ENCODE data around the gene CNOT3. TPM values are rescaled to one million over a fixed set of nuclear protein-coding genes. Genes with fewer than 3 reads are reported as not detected.
"Not testable (repeated sequence)": the region's sequence is repeated elsewhere in the genome, so short reads cannot be mapped to it uniquely, and the experiment has no call there.

CNOT3 gene
- total RNA-seq, 1 donor from 2014 or later, result 38.1 TPM

DNA sequence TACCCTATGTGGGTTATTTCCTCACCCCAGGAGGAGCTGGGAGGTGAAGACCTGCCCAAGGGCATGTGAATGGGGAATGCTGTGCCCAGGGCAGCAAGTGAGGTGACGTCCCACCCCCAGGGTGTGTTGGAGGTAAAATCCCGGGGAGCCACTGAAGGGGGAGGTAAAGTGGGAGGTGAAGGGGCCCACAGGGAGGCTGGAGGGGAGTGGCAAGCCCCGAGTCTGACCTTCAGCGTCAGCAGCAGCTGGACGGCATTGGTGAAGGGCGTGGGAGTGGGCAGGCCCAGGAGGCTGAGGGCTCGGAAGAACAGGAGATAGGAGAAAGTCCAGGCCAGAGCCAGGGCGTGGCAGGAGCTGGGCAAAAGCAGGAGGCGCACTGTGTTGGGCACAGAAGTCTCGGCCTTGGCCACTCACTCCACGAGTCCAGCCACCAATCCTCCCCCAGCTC is 49.4 kb downstream of the CNOT3 start:
- intact Hi-C loops (cut with DNase I), result no loop called here
- ATAC-seq (no peak), DNase-seq (ENCODE audit: low spot score) (no peak)

DNA sequence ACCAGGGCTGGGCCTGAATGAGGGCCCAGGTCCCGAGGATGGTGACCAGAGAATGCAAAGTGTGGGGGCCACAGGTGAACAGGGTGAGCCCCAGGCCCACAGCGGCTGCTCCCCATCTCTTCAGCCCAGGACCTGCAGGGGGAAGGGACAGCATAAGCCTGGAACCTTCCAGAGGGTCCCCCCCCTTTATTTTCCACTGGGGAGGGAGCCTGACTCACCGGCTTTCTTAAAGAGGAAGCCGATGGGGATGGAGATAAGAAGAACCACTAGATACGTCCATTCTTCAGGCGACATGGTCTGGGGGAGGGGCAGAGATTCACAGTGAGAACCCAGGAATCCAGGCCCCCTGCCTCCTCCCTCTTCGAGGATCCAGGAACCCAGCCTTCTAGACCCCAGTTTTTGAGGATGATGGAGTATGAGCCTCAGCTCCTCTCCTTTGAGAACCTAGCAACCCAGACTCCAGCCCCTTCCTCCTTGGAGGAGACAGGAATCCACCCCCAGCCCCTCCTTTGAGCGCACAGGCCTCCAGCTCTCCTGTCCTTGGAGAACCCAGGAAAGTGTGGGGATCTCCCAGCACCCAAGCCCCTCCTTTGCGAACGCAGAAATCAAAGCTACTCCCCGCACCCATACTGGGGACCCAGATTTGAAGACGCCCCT is 50.8 kb downstream of the CNOT3 start:
- DNase-seq (ENCODE audit: low spot score), result no peak
- ATAC-seq, result no peak
- intact Hi-C loops (cut with DNase I), result no loop called here

DNA sequence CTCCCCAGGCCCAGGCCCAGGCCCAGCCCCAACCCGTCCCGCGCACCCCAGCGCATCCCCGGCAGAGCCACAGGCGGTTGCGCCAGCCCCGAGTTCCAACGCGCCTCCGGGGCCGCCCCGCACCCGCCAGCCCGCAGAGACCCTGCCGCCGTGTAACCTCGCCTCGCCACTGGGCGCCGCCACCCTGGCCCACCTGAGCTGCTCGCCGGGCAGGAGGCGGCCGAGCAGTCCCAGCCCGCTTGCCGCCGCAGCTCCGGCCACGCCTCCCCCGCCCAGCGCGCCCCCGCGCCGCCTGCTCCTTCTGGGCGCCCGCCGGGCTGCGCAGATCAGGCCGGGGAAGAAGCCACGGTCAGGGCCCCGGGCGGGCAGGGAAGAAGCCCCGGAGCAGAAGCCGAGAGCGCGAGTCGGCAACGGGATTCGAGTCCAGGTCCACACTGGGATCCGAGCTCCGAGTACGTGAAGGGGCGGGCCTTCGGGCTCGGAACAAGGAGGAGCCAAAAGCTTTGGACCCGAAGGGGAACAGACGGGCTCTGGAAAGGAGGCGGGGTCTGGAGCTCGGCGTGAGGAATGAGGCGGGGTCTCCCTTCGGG is 51.7 kb downstream of the CNOT3 start, which contains the start of gene MBOAT7:
Gene MBOAT7 (minus strand): TSS at position 436 of the 590 bp plus-strand sequence. CDS start 1,072 bp downstream, outside the sequence.
- intact Hi-C loops (cut with DNase I), result no loop called here
- no peak for DNase-seq (ENCODE audit: low spot score)
- no peak for ATAC-seq

GRCh38 chr19:54189735-54190502 is 52.4 kb downstream of the CNOT3 start:
- intact Hi-C loops (cut with DNase I), result no loop called here
- ATAC-seq (peak; percentile 88), DNase-seq (ENCODE audit: low spot score) (peak; percentile 100)

DNA sequence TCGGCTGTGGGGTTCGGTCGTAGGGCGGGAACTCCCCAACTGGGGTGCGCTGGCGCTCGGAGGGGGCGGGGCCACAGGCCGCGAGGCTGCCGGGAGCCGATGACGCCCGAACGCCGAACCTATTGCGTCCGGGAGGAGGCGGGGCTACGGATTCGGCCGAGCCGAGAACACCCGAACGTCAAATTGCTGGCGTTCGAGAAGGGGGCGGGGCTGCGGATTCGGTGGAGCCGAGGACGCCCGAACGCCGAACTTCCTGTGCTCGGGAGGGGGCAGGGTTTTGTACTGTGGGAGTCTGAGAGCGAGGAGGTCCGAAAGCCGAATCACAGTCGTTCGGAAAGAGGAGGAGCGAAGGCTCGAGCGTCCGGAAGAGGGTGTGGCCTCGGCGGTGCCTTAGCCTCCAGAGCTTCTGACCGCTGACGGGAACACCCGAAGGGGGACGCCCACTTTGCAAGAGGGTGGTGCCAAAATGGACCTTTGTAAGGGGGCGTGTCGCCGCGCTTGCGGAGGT is 53.0 kb downstream of the CNOT3 start:
- ATAC-seq (peak; percentile 87), DNase-seq (ENCODE audit: low spot score) (peak; percentile 100)
- intact Hi-C loops (cut with DNase I), result no loop called here

DNA sequence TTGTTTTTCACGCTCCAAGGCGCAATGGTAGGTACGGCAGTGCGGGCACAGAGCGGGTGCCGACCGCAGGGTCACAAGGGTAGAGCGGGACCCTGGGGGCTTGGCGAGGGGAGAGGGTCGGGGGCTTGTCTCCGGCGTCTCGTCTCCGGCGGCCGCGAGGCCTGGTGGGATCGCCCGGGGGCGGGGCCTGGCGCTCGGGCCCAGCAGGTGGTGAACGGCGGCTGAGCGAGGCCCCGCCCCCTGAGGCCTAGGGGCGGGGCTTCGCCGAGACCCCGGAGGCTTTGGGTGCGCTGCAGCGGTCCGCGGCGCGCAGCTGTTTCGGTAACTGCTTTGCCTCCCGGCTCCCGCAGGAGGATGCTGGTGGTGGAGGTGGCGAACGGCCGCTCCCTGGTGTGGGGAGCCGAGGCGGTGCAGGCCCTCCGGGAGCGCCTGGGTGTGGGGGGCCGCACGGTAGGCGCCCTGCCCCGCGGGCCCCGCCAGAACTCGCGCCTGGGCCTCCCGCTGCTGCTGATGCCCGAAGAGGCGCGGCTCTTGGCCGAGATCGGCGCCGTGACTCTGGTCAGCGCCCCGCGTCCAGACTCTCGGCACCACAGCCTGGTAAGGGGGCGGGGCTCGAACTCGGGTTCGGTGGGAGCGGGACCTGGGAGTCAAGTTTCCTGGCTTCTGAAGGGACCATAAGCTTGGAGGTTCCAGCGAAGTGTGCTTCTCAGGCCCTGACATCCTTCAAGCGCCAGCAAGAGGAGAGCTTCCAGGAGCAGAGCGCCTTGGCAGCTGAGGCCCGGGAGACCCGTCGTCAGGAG is 53.6 kb downstream of the CNOT3 start, which contains the start of gene TSEN34:
Gene TSEN34 (plus strand): TSS at position 298 of the 800 bp plus-strand sequence. CDS start 57 bp downstream, at position 355.
- DNase-seq (ENCODE audit: low spot score), result peak; percentile 82
- intact Hi-C loops (cut with DNase I), result no loop called here
- peak; percentile 25 for ATAC-seq

DNA sequence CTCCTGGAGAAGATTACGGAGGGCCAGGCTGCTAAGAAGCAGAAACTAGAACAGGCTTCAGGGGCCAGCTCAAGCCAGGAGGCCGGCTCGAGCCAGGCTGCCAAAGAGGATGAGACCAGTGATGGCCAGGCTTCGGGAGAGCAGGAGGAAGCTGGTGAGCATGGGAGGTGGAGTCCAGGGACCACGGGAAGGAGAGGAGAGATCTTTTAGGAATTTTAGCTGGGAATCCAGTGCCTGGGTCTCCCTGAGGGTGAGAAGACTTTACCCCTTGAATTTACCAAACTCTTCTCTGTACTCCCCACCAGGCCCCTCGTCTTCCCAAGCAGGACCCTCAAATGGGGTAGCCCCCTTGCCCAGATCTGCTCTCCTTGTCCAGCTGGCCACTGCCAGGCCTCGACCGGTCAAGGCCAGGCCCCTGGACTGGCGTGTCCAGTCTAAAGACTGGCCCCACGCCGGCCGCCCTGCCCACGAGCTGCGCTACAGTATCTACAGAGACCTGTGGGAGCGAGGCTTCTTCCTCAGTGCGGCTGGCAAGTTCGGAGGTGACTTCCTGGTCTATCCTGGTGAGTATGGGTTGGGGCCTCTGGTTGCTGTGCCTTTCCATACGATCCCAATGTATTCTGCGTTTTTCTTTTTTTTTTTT is 54.4 kb downstream of the CNOT3 start:
- intact Hi-C loops (cut with DNase I), result no loop called here
- no peak for DNase-seq (ENCODE audit: low spot score)
- ATAC-seq, result no peak

- no peak for DNase-seq (ENCODE audit: low spot score)
- no peak for ATAC-seq
- intact Hi-C loops (cut with DNase I), result no loop called here
These were observed 55.4 kb downstream of the CNOT3 start for GRCh38 chr19:54193011-54193410.

- ATAC-seq; intact Hi-C loops (cut with DNase I); DNase-seq (ENCODE audit: low spot score): not testable (repeated sequence)
These were observed 56.9 kb downstream of the CNOT3 start for GRCh38 chr19:54194463-54194862.

DNA sequence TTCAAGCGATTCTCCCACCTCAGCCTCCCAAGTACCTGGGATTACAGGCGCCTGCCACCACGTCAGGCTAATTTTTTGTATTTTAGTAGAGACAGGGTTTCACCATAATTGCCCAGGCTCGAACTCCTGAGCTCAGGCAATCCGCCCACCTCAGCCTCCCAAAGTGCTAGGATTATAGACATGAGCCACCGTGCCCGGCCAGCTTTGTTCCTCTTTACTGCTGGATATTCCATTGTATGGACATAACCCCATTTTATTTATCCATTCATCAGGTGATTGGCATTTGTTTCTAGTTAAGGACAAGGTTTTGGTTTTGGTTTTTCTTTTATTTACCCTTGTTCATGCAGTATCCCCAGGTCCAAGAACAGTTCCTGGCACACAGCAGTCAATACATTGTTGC is 59.0 kb downstream of the CNOT3 start:
- ATAC-seq, result no peak
- intact Hi-C loops (cut with DNase I), result no loop called here

DNA sequence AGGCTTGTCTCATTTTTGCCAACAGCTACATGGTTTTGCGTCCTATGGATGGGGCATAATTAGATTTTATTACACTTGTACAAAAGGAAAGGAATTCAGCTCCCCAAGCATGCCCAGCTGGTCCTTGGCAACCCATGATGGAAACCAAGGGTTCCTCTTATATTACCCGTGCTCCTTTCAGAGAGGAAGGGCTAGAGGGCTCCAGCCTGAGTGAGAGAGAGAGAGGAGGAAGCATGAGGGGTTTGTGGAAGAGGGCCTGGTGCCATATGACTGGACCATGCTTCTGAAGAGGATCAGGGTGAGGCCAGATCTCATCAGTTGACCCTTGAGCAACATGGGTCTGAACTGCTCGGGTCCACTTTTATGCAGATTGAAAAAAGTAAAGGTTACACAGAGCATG is 59.6 kb downstream of the CNOT3 start:
- ATAC-seq (no peak), DNase-seq (ENCODE audit: low spot score) (no peak)
- intact Hi-C loops (cut with DNase I), result no loop called here

More for the DNA sequence above, 59.0 kb downstream of the CNOT3 start:
- DNase-seq (ENCODE audit: low spot score), result no peak

- intact Hi-C loops (cut with DNase I), result no loop called here
- ATAC-seq, result no peak
- DNase-seq (ENCODE audit: low spot score), result no peak
These were observed 61.8 kb downstream of the CNOT3 start for GRCh38 chr19:54199401-54199800.

- DNase-seq (ENCODE audit: low spot score), result no peak
- no peak for ATAC-seq
- intact Hi-C loops (cut with DNase I), result no loop called here
These were observed 63.7 kb downstream of the CNOT3 start for GRCh38 chr19:54201172-54201701.

GRCh38 chr19:54201980-54202379 is 64.4 kb downstream of the CNOT3 start:
- intact Hi-C loops (cut with DNase I), result no loop called here
- DNase-seq (ENCODE audit: low spot score), result no peak
- no peak for ATAC-seq

GRCh38 chr19:54203151-54203611 is 65.6 kb downstream of the CNOT3 start:
- intact Hi-C loops (cut with DNase I), result no loop called here
- DNase-seq (ENCODE audit: low spot score) (no peak), ATAC-seq (no peak)

GRCh38 chr19:54204767-54205468 is 67.4 kb downstream of the CNOT3 start:
- intact Hi-C loops (cut with DNase I), result no loop called here
- no peak for ATAC-seq
- DNase-seq (ENCODE audit: low spot score), result no peak
